Measurements from ENCODE around the gene NCKAP5L.

Gene NCKAP5L

GRCh38 chr12:49794811-49795653 is 33.2 kb downstream of the NCKAP5L start:
- peak; percentile 10 for DNase-seq (ENCODE audit: extremely low spot score)
- TF ChIP-seq, protein P1, sequence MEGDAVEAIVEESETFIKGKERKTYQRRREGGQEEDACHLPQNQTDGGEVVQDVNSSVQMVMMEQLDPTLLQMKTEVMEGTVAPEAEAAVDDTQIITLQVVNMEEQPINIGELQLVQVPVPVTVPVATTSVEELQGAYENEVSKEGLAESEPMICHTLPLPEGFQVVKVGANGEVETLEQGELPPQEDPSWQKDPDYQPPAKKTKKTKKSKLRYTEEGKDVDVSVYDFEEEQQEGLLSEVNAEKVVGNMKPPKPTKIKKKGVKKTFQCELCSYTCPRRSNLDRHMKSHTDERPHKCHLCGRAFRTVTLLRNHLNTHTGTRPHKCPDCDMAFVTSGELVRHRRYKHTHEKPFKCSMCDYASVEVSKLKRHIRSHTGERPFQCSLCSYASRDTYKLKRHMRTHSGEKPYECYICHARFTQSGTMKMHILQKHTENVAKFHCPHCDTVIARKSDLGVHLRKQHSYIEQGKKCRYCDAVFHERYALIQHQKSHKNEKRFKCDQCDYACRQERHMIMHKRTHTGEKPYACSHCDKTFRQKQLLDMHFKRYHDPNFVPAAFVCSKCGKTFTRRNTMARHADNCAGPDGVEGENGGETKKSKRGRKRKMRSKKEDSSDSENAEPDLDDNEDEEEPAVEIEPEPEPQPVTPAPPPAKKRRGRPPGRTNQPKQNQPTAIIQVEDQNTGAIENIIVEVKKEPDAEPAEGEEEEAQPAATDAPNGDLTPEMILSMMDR (IDR thresholded peaks at IDR 0.05; ENCODE audit: control extremely low read depth, extremely low read depth, low read depth, missing control alignments): no peak
- POLR2A ChIA-PET: interaction anchor here (0.6 kb wide), 1 partner anchor 51 kb away, joined by 8 read pairs; no protein-coding TSS in a partner anchor
- CTCF ChIA-PET: interaction anchor here (0.9 to 6.0 kb wide), 4 partner anchors 17 to 214 kb away, joined by 3 to 34 read pairs (median 8); no protein-coding TSS in a partner anchor

GRCh38 chr12:49794021-49794420 is 34.2 kb downstream of the NCKAP5L start:
- peak; percentile 10 for DNase-seq (ENCODE audit: extremely low spot score)
- ChIA-PET CTCF (interaction anchor here (6.0 kb wide), 1 partner anchor 16 kb away, joined by 34 read pairs; no protein-coding TSS in a partner anchor), POLR2A (no interaction called here)
- TF ChIP-seq, protein P1 (IDR thresholded peaks at IDR 0.05; ENCODE audit: control extremely low read depth, extremely low read depth, low read depth, missing control alignments): no peak

GRCh38 chr12:49793620-49794019 is 34.6 kb downstream of the NCKAP5L start:
- POLR2A ChIA-PET: no interaction called here
- TF ChIP-seq, protein P1 (IDR thresholded peaks at IDR 0.05; ENCODE audit: control extremely low read depth, extremely low read depth, low read depth, missing control alignments): no peak

GRCh38 chr12:49792976-49793580 is 35.1 kb downstream of the NCKAP5L start:
- CTCF ChIA-PET: interaction anchor here (2.6 kb wide), 1 partner anchor 15 kb away, joined by 8 read pairs; no protein-coding TSS in a partner anchor
- TF ChIP-seq, protein P1 (IDR thresholded peaks at IDR 0.05; ENCODE audit: control extremely low read depth, extremely low read depth, low read depth, missing control alignments): no peak
- DNase-seq (ENCODE audit: extremely low spot score): peak; percentile 13
- POLR2A ChIA-PET: no interaction called here

More at GRCh38 chr12:49793620-49794019, 34.6 kb downstream of the NCKAP5L start:
- CTCF ChIA-PET: interaction anchor here (2.6 to 6.0 kb wide), 2 partner anchors 16 kb away, joined by 8 to 34 read pairs; no protein-coding TSS in a partner anchor
- peak; percentile 15 for DNase-seq (ENCODE audit: extremely low spot score)

GRCh38 chr12:49792181-49792970 is 35.8 kb downstream of the NCKAP5L start:
- TF ChIP-seq, protein P1 (IDR thresholded peaks at IDR 0.05; ENCODE audit: control extremely low read depth, extremely low read depth, low read depth, missing control alignments): no peak
- DNase-seq (ENCODE audit: extremely low spot score): peak; percentile 14
- POLR2A ChIA-PET: no interaction called here
- CTCF ChIA-PET: interaction anchor here (2.6 kb wide), 1 partner anchor 14 kb away, joined by 8 read pairs; no protein-coding TSS in a partner anchor

GRCh38 chr12:49791700-49792099 is 36.5 kb downstream of the NCKAP5L start:
- CTCF ChIA-PET: interaction anchor here (2.6 kb wide), 1 partner anchor 14 kb away, joined by 8 read pairs; no protein-coding TSS in a partner anchor
- POLR2A ChIA-PET: no interaction called here

More at GRCh38 chr12:49791700-49792099, 36.5 kb downstream of the NCKAP5L start:
- TF ChIP-seq, protein P1 (IDR thresholded peaks at IDR 0.05; ENCODE audit: control extremely low read depth, extremely low read depth, low read depth, missing control alignments): no peak
- DNase-seq (ENCODE audit: extremely low spot score): peak; percentile 8
